C4-2B (cell line): Measurements from ENCODE around the gene MAD2L2.

Experiments
- H3K27ac ChIP-seq: fragments of 450-650 bp; 2 replicates; pipeline ENCODE4 v1.5.1; 2017
- ZFX ChIP-seq: fragments of 450-650 bp; IDR thresholded peaks from 2 replicates; pipeline ENCODE4 v1.6.1; 2017
- TF ChIP-seq, protein P1 (sequence below): fragments of 450-650 bp; conservative IDR thresholded peaks from 2 replicates; pipeline ENCODE4 v1.5.1; 2017; ENCODE audit warnings: mild to moderate bottlenecking

MAD2L2 gene

DNA sequence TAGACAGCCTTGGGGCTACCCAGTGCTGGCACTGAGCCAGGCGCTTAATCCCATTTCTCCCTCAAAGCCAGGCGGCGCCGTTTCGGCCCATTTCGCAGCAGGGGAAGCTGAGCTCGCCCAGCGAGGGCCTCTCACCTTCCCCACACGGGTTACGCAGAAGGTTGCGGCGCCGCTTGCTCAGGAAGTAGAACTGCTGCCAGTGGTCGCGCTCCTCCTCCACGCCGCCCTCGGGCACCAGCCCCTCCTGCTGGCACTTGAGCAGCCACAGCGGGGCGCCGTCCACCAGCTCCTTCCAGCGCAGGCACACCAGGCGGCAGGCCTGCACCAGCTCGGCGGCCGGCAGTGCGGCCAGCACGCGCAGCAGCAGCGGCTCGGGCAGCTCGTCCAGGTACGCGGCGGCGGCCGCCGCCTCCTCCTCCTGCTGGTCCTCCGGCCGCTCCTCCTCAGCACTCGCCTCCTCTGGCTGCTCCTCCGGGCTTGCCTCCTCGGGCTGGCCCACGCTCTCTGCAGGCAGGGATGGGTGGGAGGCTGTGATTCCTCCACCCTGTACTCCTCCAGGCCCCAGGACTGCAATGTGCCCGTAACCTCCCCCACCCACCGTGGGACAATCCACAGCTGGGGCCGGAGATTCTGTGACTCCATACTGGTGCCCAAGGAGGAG is 30.5 kb downstream of the MAD2L2 start:
- TF ChIP-seq, protein P1, sequence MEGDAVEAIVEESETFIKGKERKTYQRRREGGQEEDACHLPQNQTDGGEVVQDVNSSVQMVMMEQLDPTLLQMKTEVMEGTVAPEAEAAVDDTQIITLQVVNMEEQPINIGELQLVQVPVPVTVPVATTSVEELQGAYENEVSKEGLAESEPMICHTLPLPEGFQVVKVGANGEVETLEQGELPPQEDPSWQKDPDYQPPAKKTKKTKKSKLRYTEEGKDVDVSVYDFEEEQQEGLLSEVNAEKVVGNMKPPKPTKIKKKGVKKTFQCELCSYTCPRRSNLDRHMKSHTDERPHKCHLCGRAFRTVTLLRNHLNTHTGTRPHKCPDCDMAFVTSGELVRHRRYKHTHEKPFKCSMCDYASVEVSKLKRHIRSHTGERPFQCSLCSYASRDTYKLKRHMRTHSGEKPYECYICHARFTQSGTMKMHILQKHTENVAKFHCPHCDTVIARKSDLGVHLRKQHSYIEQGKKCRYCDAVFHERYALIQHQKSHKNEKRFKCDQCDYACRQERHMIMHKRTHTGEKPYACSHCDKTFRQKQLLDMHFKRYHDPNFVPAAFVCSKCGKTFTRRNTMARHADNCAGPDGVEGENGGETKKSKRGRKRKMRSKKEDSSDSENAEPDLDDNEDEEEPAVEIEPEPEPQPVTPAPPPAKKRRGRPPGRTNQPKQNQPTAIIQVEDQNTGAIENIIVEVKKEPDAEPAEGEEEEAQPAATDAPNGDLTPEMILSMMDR, result no peak
- no peak for TF ChIP-seq ZFX
- no peak overlapping the region for H3K27ac ChIP-seq

DNA sequence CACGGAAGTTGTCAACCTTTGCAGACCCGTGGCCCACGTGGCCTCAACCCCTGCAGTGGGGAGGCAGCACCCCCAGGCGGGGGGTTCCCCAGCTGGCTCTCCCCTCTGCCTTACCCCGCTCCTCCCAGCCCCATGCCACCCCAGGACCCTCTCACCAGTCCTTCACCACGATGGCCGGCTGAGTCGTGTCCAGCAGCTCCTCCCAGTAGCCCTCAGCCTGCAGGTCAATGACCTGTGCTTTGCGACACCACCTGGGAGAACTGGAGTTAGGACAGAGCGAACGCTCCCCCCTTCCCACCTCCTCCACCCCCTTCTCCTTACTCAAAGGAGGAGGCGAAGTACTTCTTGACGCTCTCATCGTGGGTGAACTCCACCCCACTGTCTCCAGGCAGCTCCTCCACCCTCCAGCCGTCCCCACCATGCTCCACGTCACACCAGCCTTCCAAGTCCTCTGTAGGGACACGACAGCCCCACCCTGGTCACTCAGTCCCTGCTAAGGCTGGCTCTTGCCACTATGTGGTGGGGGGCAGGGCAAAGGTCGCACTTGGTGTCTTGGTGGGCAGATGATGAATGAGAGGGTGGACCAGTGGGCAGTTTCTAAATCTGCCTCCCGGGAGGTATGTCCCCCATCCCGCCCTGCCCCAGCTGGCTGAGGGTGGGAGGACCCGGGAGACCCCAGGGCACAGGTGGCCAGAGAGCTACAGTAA is 31.2 kb downstream of the MAD2L2 start:
- H3K27ac ChIP-seq, result no peak overlapping the region

DNA sequence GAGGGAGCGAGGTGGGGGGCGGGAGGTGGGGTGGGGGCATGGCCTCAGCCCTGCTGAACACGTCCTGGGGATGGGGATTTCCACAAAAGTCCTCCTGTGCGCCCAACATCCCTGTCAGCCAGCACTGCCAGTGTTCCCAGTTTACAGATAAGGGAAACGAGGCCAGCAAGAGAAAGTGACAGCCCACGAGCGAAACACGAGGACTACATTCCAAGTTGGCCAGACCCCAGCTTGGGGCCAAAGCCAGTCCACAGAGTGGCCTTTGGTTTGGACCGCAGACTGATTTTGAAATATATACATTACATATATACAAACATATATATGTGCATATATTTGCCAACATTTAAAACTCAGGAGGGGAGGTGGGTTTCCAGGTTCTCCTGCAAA is 31.7 kb downstream of the MAD2L2 start:
- TF ChIP-seq, protein P1, result no peak
- TF ChIP-seq ZFX, result no peak
- no peak overlapping the region for H3K27ac ChIP-seq

More for the DNA sequence above, 31.2 kb downstream of the MAD2L2 start:
- TF ChIP-seq, protein P1, result no peak
- no peak for TF ChIP-seq ZFX

DNA sequence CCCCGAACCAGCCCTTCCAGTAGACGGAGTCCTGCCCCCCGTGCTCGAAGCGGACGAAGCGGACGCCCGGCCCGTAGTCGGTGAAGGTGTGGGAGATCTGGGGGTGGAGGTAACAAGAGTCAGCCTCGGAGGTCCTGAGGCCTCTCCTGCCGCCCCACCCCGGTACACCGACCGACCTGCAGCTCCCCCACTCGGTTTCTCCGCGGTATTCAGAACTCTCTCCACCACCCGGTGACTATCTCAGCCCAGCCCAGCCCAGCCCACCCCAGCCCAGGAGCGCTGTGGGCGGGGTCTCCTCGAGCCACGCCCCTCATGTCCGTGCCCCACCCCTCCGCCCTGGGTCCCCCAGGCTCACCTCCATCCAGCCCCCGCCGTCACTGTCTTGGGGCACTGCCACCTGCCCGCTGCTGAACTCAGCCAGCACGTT is 32.2 kb downstream of the MAD2L2 start:
- no peak for TF ChIP-seq ZFX
- TF ChIP-seq, protein P1, result no peak
- no peak overlapping the region for H3K27ac ChIP-seq

DNA sequence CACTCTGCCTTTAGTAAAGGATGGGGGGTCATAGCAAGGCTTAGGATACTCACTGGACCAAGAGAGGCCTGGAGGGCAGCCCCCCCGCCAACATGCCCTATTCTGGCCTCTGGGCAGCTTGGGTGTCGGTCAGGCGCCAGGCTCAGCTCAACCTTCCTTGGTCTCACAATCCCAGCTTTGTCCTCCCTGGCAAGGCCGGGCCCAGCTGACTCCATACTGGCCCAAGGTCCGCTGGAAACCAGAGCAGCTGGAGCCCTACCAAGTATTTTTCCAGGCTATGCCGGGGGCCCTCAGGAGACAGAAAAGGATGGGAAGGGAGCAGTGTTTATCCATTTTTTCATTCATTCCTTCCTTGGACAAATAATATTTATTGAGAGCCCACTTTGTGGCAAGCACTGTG is 32.9 kb downstream of the MAD2L2 start:
- no peak overlapping the region for H3K27ac ChIP-seq
- no peak for TF ChIP-seq ZFX
- TF ChIP-seq, protein P1, result no peak

DNA sequence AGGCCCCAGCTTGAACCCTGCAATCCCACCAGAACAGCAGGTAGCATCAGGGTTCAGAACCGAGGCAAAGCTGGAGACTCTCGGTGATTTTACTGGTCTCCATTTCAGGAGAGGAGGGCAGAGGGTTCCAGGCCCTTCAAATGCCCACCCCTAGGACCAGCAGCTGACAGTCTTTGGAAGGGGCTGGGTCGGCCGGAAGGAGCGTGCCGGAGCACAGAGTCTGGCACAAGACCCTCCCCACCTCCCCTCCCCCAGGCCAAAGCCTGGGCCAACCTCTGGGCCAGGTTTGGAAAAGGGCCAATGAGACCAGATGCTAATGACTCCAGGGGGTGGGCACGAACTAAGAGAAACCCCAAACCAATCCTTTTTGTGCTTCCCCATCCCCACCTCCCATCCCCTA is 33.6 kb downstream of the MAD2L2 start:
- H3K27ac ChIP-seq, result no peak overlapping the region
- TF ChIP-seq ZFX, result no peak
- TF ChIP-seq, protein P1, result no peak

DNA sequence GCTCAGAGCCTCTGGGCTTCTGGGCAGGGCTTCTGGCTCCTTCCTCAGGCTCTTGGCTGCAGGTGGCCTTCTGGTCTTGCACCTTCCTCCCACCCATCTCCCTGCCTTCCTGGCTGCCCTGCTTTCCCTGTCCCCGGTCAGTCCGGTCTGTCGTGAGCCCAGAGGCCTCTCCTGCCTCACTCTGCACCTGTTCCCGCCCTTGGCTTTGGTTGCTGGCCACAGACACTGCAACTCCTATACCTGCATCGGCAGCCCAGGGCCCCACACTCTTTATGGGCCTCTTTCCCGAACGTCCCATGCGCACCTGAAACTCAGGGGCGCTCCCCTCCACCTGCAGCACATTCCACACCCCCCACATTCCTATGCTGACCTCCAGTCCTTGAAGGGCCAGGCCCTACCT is 34.6 kb downstream of the MAD2L2 start:
- H3K27ac ChIP-seq, result no peak overlapping the region
- no peak for TF ChIP-seq ZFX
- TF ChIP-seq, protein P1, result no peak
